ENCODE data around the gene NTRK2. TPM values are rescaled to one million over a fixed set of nuclear protein-coding genes. Genes with fewer than 3 reads are reported as not detected.

NTRK2 gene
- 70.8 TPM for total RNA-seq

GRCh38 chr9:84669288-84670137, at the start of gene NTRK2:
Gene NTRK2, plus strand, starts transcription at chr9:84669729. Its CDS starts 1,020 bp downstream, at chr9:84670749.

